ENCODE results near the gene DDX31.

Gene DDX31

GRCh38 chr9:132592451-132592850 is 77.3 kb downstream of the DDX31 start:
- no peak for DNase-seq

GRCh38 chr9:132591751-132592314 is 78.0 kb downstream of the DDX31 start:
- DNase-seq = no peak

- DNase-seq = no peak
Measured at GRCh38 chr9:132591244-132591643, 78.5 kb downstream of the DDX31 start.

- DNase-seq = no peak
Measured at GRCh38 chr9:132590318-132591182, 79.2 kb downstream of the DDX31 start.

GRCh38 chr9:132590037-132590317 is 79.8 kb downstream of the DDX31 start:
- DNase-seq = no peak

- DNase-seq = no peak
Measured at GRCh38 chr9:132589148-132590036, 80.4 kb downstream of the DDX31 start.

- DNase-seq = no peak
Measured at GRCh38 chr9:132588501-132589147, 81.2 kb downstream of the DDX31 start.

GRCh38 chr9:132588098-132588497 is 81.7 kb downstream of the DDX31 start:
- no peak for DNase-seq

GRCh38 chr9:132587592-132587955 is 82.2 kb downstream of the DDX31 start:
- no peak for DNase-seq

GRCh38 chr9:132586830-132587591 is 82.8 kb downstream of the DDX31 start:
- DNase-seq = no peak

GRCh38 chr9:132585954-132586829 is 83.6 kb downstream of the DDX31 start:
- no peak for DNase-seq

GRCh38 chr9:132584601-132585560 is 84.9 kb downstream of the DDX31 start:
- no peak for DNase-seq

- no peak for DNase-seq
Measured at GRCh38 chr9:132583584-132584304, 86.0 kb downstream of the DDX31 start.

GRCh38 chr9:132582786-132583583 is 86.8 kb downstream of the DDX31 start:
- DNase-seq = no peak

GRCh38 chr9:132582276-132582785 is 87.5 kb downstream of the DDX31 start, which contains the start of gene BARHL1:
Gene BARHL1, plus strand, starts transcription at chr9:132582606. Its CDS starts 192 bp downstream, at chr9:132582798.
- DNase-seq = no peak

- no peak for DNase-seq
Measured at GRCh38 chr9:132579427-132579798, 90.4 kb downstream of the DDX31 start.

GRCh38 chr9:132578367-132578932 is 91.3 kb downstream of the DDX31 start:
- DNase-seq = no peak

- no peak for DNase-seq
Measured at GRCh38 chr9:132577119-132577518, 92.7 kb downstream of the DDX31 start.

Measured in GOT3 (cell line).